Testis (tissue), 2 donors: Measurements from ENCODE around the gene NMT1.

Experiments used
- CTCF ChIP-seq, 3 experiments: fragments of 450-650 bp in 2 of 3; fragments of 200-600 bp in 1 of 3; sonication (generic) in 1 of 3; IDR thresholded peaks; one replicate each; pipeline ENCODE4 v1.5.1; 2016 to 2019; ENCODE audit warnings: antibody characterized with exemption in 3 of 3, mild to moderate bottlenecking in 2 of 3, moderate library complexity in 1 of 3
- POLR2A ChIP-seq: fragments of 450-650 bp; IDR thresholded peaks from one replicate; pipeline ENCODE4 v1.6.1; 2017; ENCODE audit warnings: antibody characterized with exemption, mild to moderate bottlenecking, moderate library complexity

GRCh38 chr17:45016823-45017222, 44.3 kb upstream of the NMT1 start:
- TF ChIP-seq CTCF (IDR thresholded peaks at IDR 0.05) (no peak), POLR2A (no peak)
